HG03571 (cell line): ENCODE results near the gene CDK14.

Experiments
- ATAC-seq: cut with Tn5 transposase; IDR thresholded peaks from one replicate; pipeline ENCODE4 v1.9.1; 2021; ENCODE audit not compliant: unreplicated experiment

Gene CDK14

GRCh38 chr7:90988516-90988915, 392.4 kb downstream of the CDK14 start:
- ATAC-seq: no peak

DNA sequence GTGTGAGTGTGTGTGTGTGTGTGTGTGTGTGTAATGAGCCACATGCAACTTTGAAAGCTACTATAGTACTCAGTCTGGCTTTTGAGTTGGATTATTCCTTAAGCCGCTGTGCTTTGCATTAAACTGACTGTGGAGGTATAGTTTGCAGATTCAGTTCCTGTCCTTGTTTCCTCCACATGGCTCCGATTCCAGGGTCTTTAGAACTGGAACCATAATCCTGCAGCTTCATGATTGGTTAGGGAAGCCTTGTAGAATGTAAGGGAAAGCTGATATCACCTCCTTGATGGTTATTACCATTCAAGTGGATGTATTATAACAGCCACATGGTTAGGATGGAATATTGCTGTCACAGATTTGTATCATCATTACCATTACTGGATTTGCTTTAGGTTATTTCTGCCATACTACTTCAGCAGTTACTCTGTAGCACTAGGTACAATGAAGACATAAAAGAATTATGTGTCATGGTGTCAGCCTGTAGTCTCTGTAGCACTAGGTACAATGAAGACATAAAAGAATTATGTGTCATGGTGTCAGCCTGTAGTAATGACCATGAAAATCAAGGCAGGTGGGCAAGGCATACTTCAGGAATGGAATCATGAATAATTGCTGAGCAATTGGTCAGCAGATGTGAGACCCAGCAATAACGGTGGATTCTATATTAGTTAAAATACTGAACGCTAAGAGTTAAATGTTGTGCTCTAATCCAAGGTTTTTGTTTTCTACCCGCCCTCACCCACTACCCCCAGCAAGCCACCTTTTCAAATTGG, 393.1 kb downstream of the CDK14 start:
- no peak for ATAC-seq

- ATAC-seq: no peak
Measured at GRCh38 chr7:90994121-90994520, 398.0 kb downstream of the CDK14 start.

DNA sequence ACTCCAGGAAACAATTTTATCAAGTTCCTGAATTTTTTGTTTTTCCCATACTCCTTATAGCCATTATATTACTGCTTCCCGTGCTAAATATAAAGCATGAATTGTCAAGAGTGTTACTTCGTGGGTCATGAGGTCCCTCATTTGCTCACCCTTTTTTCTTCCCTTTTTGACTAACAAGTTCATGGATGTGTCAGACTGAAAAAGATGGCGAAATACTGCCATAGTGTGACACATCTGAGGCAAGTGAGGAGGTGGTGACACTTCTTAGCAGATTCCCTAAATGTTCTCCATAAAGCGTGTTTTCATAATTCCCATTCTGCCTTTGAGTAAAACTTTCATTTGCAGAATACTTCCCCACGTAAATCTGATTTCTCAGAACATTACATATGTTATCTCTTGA, 398.5 kb downstream of the CDK14 start:
- no peak for ATAC-seq

- no peak for ATAC-seq
Measured at GRCh38 chr7:90995996-90996395, 399.9 kb downstream of the CDK14 start.

GRCh38 chr7:90999989-91000979, 404.2 kb downstream of the CDK14 start:
- no peak for ATAC-seq

DNA sequence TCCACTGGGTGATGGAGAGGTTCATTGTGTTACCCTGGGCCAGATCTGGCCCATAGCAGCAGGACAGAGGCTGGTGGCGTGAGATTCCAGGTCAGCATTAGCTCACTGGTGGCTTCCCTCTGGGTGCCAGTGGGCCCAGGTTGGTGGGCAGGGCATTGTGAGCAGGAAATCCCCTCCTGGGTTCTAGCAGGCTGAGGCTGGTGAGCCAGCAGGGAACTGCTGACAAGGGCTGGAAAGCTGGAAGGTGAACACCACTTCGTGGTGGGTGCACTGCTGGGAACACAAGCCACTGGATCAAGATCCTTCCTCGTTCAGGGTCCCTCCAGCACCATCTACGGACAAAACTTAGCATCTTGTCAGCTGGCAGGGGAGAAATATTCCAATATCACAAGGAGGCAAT, 408.9 kb downstream of the CDK14 start:
- no peak for ATAC-seq

DNA sequence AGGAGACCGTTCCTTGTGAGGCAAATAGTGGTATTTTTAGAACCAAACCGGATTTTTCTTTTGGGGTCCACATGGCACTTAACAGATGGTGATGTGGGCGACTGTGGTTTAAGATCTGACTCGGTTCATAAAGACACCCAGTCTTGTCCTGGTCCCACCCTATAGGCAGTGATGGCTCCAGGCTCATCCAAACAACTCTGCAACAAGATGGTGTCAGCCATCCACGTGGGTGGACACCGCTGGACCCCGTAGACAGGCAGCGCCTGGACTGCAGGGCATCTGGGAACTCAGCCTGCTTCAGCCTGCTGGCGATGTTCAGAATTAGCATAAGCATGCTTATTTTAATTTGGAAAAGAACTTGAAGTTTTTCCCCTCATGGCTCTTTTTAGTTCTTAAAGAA, 409.7 kb downstream of the CDK14 start:
- ATAC-seq: no peak

GRCh38 chr7:91007371-91007770, 411.2 kb downstream of the CDK14 start:
- no peak for ATAC-seq

DNA sequence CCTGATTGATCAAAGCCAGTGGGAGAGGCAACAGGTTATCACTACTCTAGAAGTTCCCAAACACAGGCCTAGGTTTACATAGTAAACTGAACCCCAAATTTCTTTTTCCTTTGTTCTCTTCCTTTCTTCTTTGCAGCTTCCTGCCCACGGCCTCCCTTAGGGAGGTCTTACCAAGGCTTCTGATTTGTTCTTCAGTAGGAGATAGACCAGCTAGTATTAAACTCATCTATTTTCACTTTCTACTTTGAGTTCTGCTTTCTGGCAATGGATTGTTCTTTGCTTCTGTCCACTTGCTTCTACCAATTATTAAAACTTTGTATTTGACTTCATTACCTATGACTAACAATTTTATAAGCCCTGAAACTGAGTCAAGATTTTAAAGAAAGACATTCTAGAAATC, 417.0 kb downstream of the CDK14 start:
- ATAC-seq: no peak

- ATAC-seq: no peak
Measured at GRCh38 chr7:91019686-91020385, 423.7 kb downstream of the CDK14 start.

GRCh38 chr7:91020636-91021385, 424.7 kb downstream of the CDK14 start:
- no peak for ATAC-seq

- ATAC-seq: no peak
Measured at GRCh38 chr7:91021956-91022355, 425.8 kb downstream of the CDK14 start.

DNA sequence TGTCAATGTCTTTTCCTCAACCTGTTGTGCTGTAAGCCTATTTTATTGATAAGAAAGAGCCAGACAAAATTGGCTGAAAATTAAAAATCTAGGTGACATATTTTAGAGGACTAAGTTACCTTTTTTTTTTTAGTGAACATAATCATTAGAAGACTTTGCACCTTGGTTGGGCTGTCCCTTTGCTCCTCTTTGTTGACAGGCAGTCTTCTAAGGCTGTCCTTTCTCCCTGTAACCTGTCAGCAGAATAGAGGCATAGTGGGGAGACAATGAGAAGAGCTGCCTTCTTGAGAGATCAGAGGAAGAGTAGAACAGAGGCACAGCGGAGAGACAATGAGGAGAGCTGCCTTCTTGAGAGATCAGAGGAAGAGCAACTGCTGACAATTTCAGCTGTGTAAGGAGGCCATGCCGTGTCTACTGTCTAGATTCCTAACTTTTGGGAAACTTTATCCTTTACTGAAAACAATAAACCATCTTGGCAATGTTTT, 429.8 kb downstream of the CDK14 start:
- no peak for ATAC-seq

DNA sequence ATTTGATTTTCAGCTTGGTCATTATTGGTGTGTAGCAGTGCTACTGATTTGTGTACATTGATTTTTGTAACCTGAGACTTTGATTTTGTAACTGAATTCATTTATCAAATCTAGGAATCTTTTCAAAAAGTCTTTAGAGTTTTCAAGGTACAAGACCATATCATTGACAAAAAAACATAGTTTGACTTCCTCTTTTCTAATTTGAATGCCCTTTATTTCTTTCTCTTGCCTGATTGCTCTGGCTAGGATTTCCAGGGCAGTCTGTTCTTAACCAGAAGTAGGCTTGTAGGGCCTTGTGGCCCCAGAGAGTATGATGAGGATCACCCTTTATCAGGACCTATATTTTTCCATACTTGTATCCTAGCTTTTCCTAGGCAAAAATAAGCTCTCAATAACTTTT, 433.6 kb downstream of the CDK14 start:
- no peak for ATAC-seq

- ATAC-seq: no peak
Measured at GRCh38 chr7:91030680-91031380, 434.7 kb downstream of the CDK14 start.

DNA sequence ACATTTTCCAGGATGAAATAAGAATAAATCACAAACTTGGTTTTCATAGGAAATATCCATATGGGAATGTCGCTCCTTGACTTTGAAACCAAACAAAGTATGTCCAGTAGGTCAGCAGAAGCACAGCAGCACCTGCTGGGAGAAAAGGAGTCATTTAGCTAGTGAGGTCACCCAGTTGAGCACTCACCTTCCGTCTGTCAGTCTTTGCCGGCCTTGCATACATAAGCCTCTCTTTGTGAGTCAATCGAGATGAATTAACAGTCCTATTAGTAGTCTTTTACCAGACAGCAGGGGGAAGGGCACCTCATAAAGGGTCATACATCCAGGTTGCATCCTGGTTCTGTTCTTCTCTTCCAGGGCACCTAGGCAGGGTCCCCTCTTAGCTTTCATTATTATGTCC, 435.6 kb downstream of the CDK14 start:
- ATAC-seq: no peak

- no peak for ATAC-seq
Measured at GRCh38 chr7:91033574-91033973, 437.5 kb downstream of the CDK14 start.

GRCh38 chr7:91034459-91035368, 438.6 kb downstream of the CDK14 start:
- no peak for ATAC-seq
